HCT116 (cell line): ENCODE data around the gene PPTC7. TPM values are rescaled to one million over a fixed set of nuclear protein-coding genes. Genes with fewer than 3 reads are reported as not detected.

ENCODE experiments used
- ATAC-seq: fragments of 200-7000 bp; cut with Tn5 transposase; 2 replicates; pipeline ENCODE4 v1.9.1; 2020; ENCODE audit warnings: mild to moderate bottlenecking, moderate library complexity
- BruUV-seq: library from RNA; stranded (reverse); fragments of 400-500 nt; replicated peaks from 2 replicates; lab custom pipeline; 2021; lab: Mats Ljungman, UMichigan
- CTCF ChIA-PET: fragments of 300-600 bp; sonication (Branson Sonifier 250); formaldehyde crosslinking; loops from one replicate; lab custom pipeline; 2021; ENCODE audit warnings: antibody characterized with exemption; lab: Charles Lee
- POLR2A ChIA-PET: fragments of 300-600, 350-600 bp; sonication (Branson Sonifier 250); formaldehyde crosslinking; loops from one replicate; lab custom pipeline; 2021; ENCODE audit warnings: antibody characterized with exemption; lab: Charles Lee
- RAD21 ChIA-PET, 2 experiments: fragments of 300-600 bp; sonication (Branson Sonifier 250); formaldehyde crosslinking; loops; one replicate each; lab custom pipeline; 2023; ENCODE audit warnings: low total read pairs in 2 of 2; ENCODE audit not compliant: uncharacterized antibody in 2 of 2, unreplicated experiment in 2 of 2, low non-redundant PET in 1 of 2; lab: Charles Lee
- DNase-seq: peaks from one replicate; pipeline ENCODE4 v3.0.0-alpha.2; 2010; ENCODE audit warnings: low read depth, low spot score
- H2AFZ ChIP-seq: fragments of 200-600 bp; shearing (Covaris generic), sonication (generic); 2 replicates; pipeline ENCODE4 v1.6.1; 2017; ENCODE audit warnings: low read depth, mixed run types, mixed read lengths, antibody characterized with exemption, low read length; ENCODE audit not compliant: poor library complexity, severe bottlenecking
- H3K27ac ChIP-seq: 2 replicates; pipeline ENCODE4 v1.5.1; 2012; ENCODE audit warnings: low read depth, low read length
- H3K27me3 ChIP-seq: fragments of 200-600 bp; sonication (generic); 2 replicates; pipeline ENCODE4 v1.6.1; 2016; ENCODE audit warnings: mixed run types, low read length, mixed read lengths; ENCODE audit not compliant: insufficient read depth
- H3K36me3 ChIP-seq, 2 experiments: fragments of 200-500 bp in 1 of 2; fragments of 200-600 bp in 1 of 2; sonication (Bioruptor generic) in 1 of 2; sonication (generic) in 1 of 2; 2 replicates each; pipeline versions ENCODE4 v1.5.1 to v1.6.1; 2014 to 2016; ENCODE audit warnings: low read length in 2 of 2, inconsistent platforms in 1 of 2, mixed read lengths in 1 of 2, mixed run types in 1 of 2; ENCODE audit not compliant: insufficient read depth in 2 of 2, control insufficient read depth in 1 of 2
- H3K4me1 ChIP-seq, 2 experiments: fragments of 200-600 bp in 1 of 2; sonication (generic) in 1 of 2; 2 replicates each; pipeline versions ENCODE4 v1.5.1 to v1.6.1; 2012 to 2017; ENCODE audit warnings: low read length in 2 of 2, inconsistent platforms in 1 of 2, mild to moderate bottlenecking in 1 of 2, mixed read lengths in 1 of 2, mixed run types in 1 of 2, moderate library complexity in 1 of 2; ENCODE audit not compliant: insufficient read depth in 2 of 2, control insufficient read depth in 1 of 2
- H3K4me2 ChIP-seq: fragments of 200-600 bp; sonication (generic); 2 replicates; pipeline ENCODE4 v1.6.1; 2017; ENCODE audit warnings: mixed run types, low read length, mixed read lengths
- H3K4me3 ChIP-seq, 2 experiments: fragments of 200-600 bp in 1 of 2; sonication (generic) in 1 of 2; replicated peaks in 1 of 2; 2 replicates each; pipeline ENCODE4 v1.5.1; 2011 to 2016; ENCODE audit warnings: low read length in 2 of 2, control low read depth in 1 of 2, low read depth in 1 of 2, mild to moderate bottlenecking in 1 of 2, mixed read lengths in 1 of 2, mixed run types in 1 of 2
- H3K79me2 ChIP-seq: fragments of 200-600 bp; sonication (generic); 2 replicates; pipeline ENCODE4 v1.6.1; 2017; ENCODE audit warnings: mild to moderate bottlenecking, mixed run types, low read length, moderate library complexity, mixed read lengths; ENCODE audit not compliant: insufficient read depth
- H3K9ac ChIP-seq: fragments of 200-600 bp; sonication (generic); 2 replicates; pipeline ENCODE4 v1.6.1; 2016; ENCODE audit warnings: low read length, mixed read lengths
- H3K9me2 ChIP-seq: fragments of 200-600 bp; sonication (generic), shearing (Covaris generic); 2 replicates; pipeline ENCODE4 v1.6.1; 2017; ENCODE audit warnings: mixed run types, mild to moderate bottlenecking, moderate library complexity; ENCODE audit not compliant: insufficient read depth
- H3K9me3 ChIP-seq, 2 experiments: fragments of 200-500 bp in 1 of 2; fragments of 200-600 bp in 1 of 2; sonication (Bioruptor generic) in 1 of 2; sonication (generic) in 1 of 2; 2 replicates each; pipeline ENCODE4 v1.6.1; 2014 to 2017; ENCODE audit warnings: low read length in 2 of 2, mixed read lengths in 2 of 2, inconsistent platforms in 1 of 2, low read depth in 1 of 2, mild to moderate bottlenecking in 1 of 2, mixed run types in 1 of 2, moderate library complexity in 1 of 2; ENCODE audit not compliant: control insufficient read depth in 1 of 2, insufficient read depth in 1 of 2
- H4K20me1 ChIP-seq: fragments of 200-600 bp; sonication (generic), shearing (Covaris generic); 2 replicates; pipeline ENCODE4 v1.6.1; 2017; ENCODE audit warnings: mixed run types, mild to moderate bottlenecking, moderate library complexity; ENCODE audit not compliant: insufficient read depth
- ATF3 ChIP-seq: IDR thresholded peaks from 2 replicates; pipeline ENCODE4 v1.6.1; 2012
- CBX3 ChIP-seq: IDR thresholded peaks from 2 replicates; pipeline ENCODE4 v1.6.1; 2012; ENCODE audit warnings: low read depth
- CEBPB ChIP-seq: IDR thresholded peaks from 2 replicates; pipeline ENCODE4 v1.6.1; 2012; ENCODE audit warnings: low read depth
- CTCF ChIP-seq, 3 experiments: fragments of 200-600 bp in 1 of 3; sonication (generic) in 1 of 3; IDR thresholded peaks in 2 of 3; conservative IDR thresholded peaks in 1 of 3; 2 replicates each; pipeline ENCODE4 v1.5.1; 2012 to 2017; ENCODE audit warnings: low read depth in 2 of 3, low read length in 2 of 3, antibody characterized with exemption in 1 of 3, borderline replicate concordance in 1 of 3, control low read depth in 1 of 3, mild to moderate bottlenecking in 1 of 3, mixed read lengths in 1 of 3, mixed run types in 1 of 3, moderate library complexity in 1 of 3; ENCODE audit not compliant: insufficient read depth in 1 of 3
- EGR1 ChIP-seq: IDR thresholded peaks from 2 replicates; pipeline ENCODE4 v1.6.1; 2012; ENCODE audit warnings: low read depth
- EZH2 ChIP-seq: fragments of 200-600 bp; sonication (generic); IDR thresholded peaks from 2 replicates; pipeline ENCODE4 v1.6.1; 2017; ENCODE audit warnings: antibody characterized with exemption, mixed run types
- EZH2phosphoT487 ChIP-seq: fragments of 200-600 bp; IDR thresholded peaks from 2 replicates; pipeline ENCODE4 v1.6.1; 2018; ENCODE audit warnings: antibody characterized with exemption, borderline replicate concordance
- FOSL1 ChIP-seq: IDR thresholded peaks from 2 replicates; pipeline ENCODE4 v1.6.1; 2012; ENCODE audit warnings: low read depth
- JUND ChIP-seq: IDR thresholded peaks from 2 replicates; pipeline ENCODE4 v1.6.1; 2012
- MAX ChIP-seq: IDR thresholded peaks from 2 replicates; pipeline ENCODE4 v1.6.1; 2012
- POLR2A ChIP-seq: IDR thresholded peaks from 2 replicates; pipeline ENCODE4 v1.7.0; 2011; ENCODE audit warnings: borderline replicate concordance; ENCODE audit not compliant: insufficient read depth, insufficient read length; ENCODE audit errors: extremely low read depth
- POLR2AphosphoS5 ChIP-seq: IDR thresholded peaks from 2 replicates; pipeline ENCODE4 v1.6.1; 2011; ENCODE audit warnings: mild to moderate bottlenecking, low read depth, low read length, moderate library complexity
- RAD21 ChIP-seq: IDR thresholded peaks from 2 replicates; pipeline ENCODE4 v1.6.1; 2012; ENCODE audit warnings: low read depth, mild to moderate bottlenecking
- REST ChIP-seq: IDR thresholded peaks from 2 replicates; pipeline ENCODE4 v1.6.1; 2012; ENCODE audit warnings: low read depth
- SIN3A ChIP-seq: IDR thresholded peaks from 2 replicates; pipeline ENCODE4 v1.6.1; 2012; ENCODE audit warnings: low read depth
- SP1 ChIP-seq: IDR thresholded peaks from 2 replicates; pipeline ENCODE4 v1.6.1; 2012; ENCODE audit warnings: low read depth
- SRF ChIP-seq: IDR thresholded peaks from 2 replicates; pipeline ENCODE4 v1.6.1; 2012; ENCODE audit warnings: low read depth
- TCF7L2 ChIP-seq: IDR thresholded peaks from 2 replicates; pipeline ENCODE4 v1.7.0; 2011; ENCODE audit warnings: borderline replicate concordance, inconsistent platforms; ENCODE audit not compliant: insufficient read depth, insufficient read length; ENCODE audit errors: extremely low read depth
- ZBTB33 ChIP-seq: IDR thresholded peaks from 2 replicates; pipeline ENCODE4 v1.6.1; 2011; ENCODE audit warnings: mild to moderate bottlenecking, low read length, moderate library complexity; ENCODE audit not compliant: insufficient replicate concordance; ENCODE audit errors: extremely low read depth
- ZFX ChIP-seq: fragments of 450-650 bp; IDR thresholded peaks from 2 replicates; pipeline ENCODE4 v1.6.1; 2017
- intact Hi-C: fragments of 100-400 bp; cut with micrococcal nuclease; formaldehyde crosslinking; loops from 2 replicates; pipeline ENCODE4 v1.10.0; 2022
- total RNA-seq: library from RNA; stranded (reverse); gene quantifications from one replicate; pipeline ENCODE4 v1.2.1, GENCODE V29; 2021; ENCODE audit not compliant: unreplicated experiment

PPTC7 gene
- total RNA-seq, 1 experiment from 2014 or later = 25.2 TPM

GRCh38 chr12:110532644-110533043, 50.5 kb downstream of the PPTC7 start:
- H3K27ac ChIP-seq = no peak overlapping the region
- no TSS peak for BruUV-seq
- H3K9ac ChIP-seq = no peak overlapping the region
- no peaks in the 10 kb centered on the region for H3K27me3 ChIP-seq
- H3K4me2 ChIP-seq = no peak overlapping the region
- CTCF ChIA-PET = no interaction called here
- no peak for ATAC-seq
- no peak for TF ChIP-seq CEBPB
- no peak for TF ChIP-seq EGR1
- no peak for TF ChIP-seq POLR2A
- TF ChIP-seq ATF3 = no peak
- no peak for TF ChIP-seq EZH2phosphoT487
- TF ChIP-seq POLR2AphosphoS5 = no peak
- no peak for TF ChIP-seq ZFX
- no peak for TF ChIP-seq SRF
- TF ChIP-seq CBX3 = no peak
- TF ChIP-seq JUND = no peak
- no peak for TF ChIP-seq SP1
- TF ChIP-seq MAX = no peak
- no peak for TF ChIP-seq EZH2
- TF ChIP-seq TCF7L2 = no peak
- no peak for TF ChIP-seq REST
- no peak for TF ChIP-seq CTCF (IDR thresholded peaks at IDR 0.05 in 2 of 3, conservative IDR thresholded peaks at IDR 0.05 in 1 of 3; ENCODE audit: borderline replicate concordance in 1 of 3, insufficient read depth in 1 of 3, low read depth in 2 of 3, low read length in 2 of 3)
- no peak for TF ChIP-seq FOSL1
- TF ChIP-seq ZBTB33 = no peak
- TF ChIP-seq RAD21 = no peak
- TF ChIP-seq SIN3A = no peak
- TF ChIP-seq, all 23 proteins: peak for 0
- Histone ChIP-seq H4K20me1 (no peaks in the 10 kb centered on the region), H3K4me3 (no peak overlapping the region), H3K4me1 (peaks cover 0 to 6% of the 10 kb centered on the region in 2 experiments; a peak in 1 of 4 replicates), H2AFZ (no peak overlapping the region), H3K9me2 (no peaks in the 10 kb centered on the region), H3K36me3 (peaks cover 6 to 20% of the 10 kb centered on the region in 2 experiments), H3K79me2 (peaks cover 9% of the 10 kb centered on the region; the same call in 1 of the 2 replicates), H3K9me3 (no peaks in the 10 kb centered on the region)
- DNase-seq = no peak
- intact Hi-C loops = no loop called here
- POLR2A ChIA-PET = no interaction called here
- RAD21 ChIA-PET = no interaction called here
